NCI-H128 (cell line): ENCODE measurements around the gene RFTN1.

ENCODE experiments used
- DNase-seq: peaks from one replicate; lab custom pipeline; 2025; ENCODE audit not compliant: unreplicated experiment; lab: John Stamatoyannopoulos, UW

RFTN1 gene

GRCh38 chr3:16528581-16528993 lies 15.1 kb upstream of the RFTN1 start:
- no peak for DNase-seq

- DNase-seq, result no peak
These were observed 14.6 kb upstream of the RFTN1 start for GRCh38 chr3:16528106-16528505.

DNA sequence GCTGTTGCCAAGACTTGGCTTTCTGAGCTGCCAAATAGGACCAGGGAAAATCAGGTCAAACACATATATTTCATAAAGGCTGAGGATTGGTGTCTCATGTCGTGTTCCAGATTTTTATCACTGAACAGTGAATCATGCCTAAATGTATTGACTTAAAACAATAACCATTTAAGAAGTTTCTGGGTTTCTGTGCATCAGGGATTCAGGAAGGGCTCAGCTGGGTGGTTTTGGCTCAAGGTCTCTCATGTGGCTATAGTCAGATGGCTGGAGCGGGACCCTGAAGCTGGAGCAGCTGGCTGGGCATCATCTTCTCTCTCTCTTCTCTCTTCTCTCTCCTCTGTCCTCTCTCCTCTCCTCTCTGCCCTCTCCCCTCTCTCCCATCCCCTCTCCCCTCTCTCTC lies 10.7 kb upstream of the RFTN1 start:
- DNase-seq, result no peak

GRCh38 chr3:16523778-16524177 lies 10.3 kb upstream of the RFTN1 start:
- DNase-seq, result no peak

- DNase-seq, result no peak
These were observed 9.3 kb upstream of the RFTN1 start for GRCh38 chr3:16522834-16523233.

DNA sequence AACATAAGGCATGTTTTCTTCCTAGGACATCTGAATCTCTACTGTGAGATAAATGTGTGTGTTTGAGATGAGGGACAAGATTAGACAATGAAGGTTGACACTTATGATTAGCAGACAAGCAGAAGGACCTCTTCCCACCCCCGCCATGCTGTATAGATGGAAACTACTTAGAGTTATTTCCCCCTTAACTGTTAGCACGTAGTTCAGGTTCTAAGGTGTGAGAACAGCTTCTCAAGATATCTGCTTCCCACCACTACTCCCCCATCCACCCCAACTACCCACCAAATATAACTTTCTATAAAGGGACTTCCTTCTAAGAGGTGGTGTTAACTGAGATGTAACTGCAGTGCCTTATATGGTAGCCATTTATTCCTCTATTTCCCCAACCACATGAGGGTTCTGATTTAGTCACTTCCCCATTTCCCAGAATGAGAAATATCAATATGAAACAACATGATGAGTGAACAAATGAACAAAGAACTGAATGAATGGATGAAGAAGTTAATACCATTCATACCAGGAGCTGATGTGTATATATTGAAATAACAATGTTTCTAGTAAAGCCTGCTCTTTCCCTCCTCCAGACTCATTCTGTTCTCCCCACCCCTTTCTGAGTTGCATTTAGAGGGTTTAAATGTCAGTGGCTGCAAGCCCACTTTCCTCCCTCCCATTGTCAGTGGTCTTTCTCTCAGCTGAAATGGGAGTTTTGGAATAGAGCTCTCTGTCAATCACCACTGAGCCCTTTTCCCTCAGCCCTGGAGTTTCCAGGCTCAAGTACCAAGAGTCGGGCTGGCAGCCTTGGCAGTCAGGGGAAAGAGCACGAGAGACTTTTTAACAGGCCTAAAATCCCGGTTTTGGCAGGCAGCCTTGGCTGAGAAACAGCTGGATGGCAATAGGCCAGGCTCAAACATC lies 7.7 kb upstream of the RFTN1 start:
- no peak for DNase-seq

GRCh38 chr3:16520241-16520969 lies 6.9 kb upstream of the RFTN1 start:
- DNase-seq, result no peak

DNA sequence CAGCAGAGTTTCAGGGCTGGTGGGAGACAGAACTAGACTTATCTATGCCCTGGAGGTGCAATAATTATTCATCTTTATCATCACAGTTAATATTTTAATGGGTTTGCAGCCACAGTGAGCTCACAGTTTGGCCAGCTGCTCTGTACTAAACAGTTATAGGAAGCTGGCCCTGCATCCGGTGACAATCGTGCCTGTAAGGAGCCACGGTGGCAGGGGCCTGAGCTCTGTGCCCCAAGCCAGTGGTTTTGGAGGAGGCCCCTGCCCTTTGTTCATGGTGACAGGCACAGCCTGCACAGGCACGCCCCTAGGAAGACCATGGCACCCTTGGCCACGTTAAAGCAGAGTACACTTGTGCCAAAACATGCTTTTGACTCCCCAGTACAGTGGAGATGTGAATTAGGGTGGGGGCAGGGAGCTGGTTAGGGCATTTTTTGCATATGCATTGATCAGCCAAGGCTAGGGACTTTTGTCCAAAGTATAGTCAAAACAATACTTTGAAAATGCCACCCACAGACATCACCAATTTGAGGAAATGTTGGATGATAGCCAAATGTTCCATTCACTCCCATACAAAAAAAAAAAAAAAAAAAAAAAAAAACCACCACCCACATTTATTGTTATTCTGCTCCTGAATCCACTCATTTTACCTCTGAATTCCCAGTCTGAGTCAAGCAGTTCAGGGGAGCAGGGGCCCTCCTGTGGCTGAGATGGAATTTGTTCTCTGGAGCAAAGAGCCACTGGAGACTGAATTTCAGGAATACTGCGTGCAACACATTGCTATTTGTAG lies 3.4 kb upstream of the RFTN1 start:
- no peak for DNase-seq

- no peak for DNase-seq
These were observed 2.5 kb upstream of the RFTN1 start for GRCh38 chr3:16515885-16516420.

DNA sequence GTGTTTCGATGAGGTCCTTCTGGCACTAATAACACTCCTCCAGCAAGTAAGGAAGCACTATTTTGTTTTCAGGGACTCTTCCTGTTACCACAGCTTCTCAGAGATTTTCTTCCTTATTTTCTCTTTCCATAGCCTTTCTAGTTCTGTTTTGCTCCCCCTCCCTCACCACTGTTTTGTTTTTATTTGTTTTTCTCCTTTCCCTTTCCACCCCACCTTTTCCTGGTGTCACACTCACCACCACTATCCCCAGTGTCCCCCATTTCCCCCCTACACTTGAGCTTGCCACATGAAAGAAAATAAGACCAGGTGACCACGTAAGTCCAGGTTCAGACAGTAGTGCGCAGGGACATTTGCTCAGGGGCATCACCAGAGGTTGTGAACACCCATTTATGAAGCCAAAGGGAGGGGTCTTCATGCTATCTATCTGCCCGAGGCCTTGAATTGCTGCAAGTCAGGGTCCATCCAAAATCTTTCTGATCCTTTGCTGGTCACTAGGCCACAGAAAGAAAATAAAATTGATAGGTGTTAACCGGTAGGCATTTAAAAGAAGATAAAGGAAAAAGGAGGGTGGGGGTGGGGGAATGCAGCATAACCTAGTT lies 1.4 kb upstream of the RFTN1 start:
- no peak for DNase-seq

DNA sequence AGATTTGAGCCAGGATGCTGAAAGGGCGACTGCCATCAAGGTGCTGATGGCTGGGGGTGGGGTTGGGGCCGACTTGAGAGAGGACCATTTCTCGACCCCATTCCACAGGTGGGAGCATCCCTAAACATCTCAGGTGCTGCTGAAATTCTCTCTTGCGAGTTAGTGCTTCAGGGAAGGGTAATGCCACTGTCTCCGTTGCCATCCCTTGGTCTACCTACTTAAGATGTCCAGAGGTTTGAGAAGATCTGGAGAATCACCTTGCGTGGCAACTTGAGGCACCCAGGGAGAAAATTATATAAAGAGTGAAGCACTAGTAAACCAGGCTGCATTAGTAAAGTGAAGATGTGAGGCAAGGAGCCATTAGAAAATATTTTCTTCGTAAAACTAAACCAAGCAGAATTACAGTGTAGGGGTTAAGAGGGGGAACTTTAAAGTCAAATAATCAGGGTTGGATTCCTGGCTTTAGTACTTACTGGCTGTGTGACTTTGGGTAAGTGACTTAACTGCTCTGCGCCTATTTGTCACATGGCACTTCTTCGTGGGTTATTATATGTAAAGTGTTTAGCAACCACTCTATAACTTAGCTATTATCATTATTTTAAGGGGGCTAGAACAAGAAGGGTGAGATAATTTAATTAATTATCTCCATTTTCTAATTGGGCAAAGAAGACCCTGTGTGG lies 662 bp upstream of the RFTN1 start:
- DNase-seq, result no peak

- DNase-seq, result no peak
These were observed 911 bp downstream of the RFTN1 start for GRCh38 chr3:16512435-16513140.

DNA sequence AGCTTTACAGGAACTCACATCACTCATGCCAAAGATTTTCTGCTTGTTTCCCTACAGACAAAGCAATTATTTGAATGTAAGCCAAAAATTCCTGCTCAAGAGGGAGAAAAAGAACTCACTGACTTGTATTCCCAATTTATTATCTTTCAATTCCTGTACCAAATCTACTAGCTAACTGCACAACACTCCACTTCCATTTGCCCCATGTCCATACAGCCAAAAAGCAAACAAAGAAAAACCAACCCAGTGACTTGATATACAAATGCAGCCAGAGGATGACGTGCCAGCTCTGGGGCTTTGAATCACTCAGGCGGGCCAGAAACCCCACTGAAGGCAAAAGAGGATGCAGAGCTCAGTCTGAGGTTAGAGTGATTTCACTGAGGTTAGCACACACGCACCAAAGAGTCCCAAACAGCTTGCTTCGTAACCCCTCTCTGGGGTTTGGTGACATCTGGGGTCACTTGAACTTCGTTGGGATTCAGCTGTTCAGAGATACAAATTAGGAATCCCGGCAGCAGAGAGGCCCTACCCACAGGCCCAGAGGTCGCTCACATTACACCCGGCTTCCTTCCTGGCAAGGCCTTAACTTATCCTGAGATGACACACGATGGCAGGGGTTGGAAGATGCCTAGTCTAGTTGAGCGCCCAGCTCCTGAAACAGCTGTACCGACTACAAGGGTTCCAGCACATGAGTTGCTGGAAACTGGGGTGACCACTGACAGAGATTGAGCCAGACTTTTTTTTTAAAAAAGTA lies 1.6 kb downstream of the RFTN1 start:
- DNase-seq, result no peak

DNA sequence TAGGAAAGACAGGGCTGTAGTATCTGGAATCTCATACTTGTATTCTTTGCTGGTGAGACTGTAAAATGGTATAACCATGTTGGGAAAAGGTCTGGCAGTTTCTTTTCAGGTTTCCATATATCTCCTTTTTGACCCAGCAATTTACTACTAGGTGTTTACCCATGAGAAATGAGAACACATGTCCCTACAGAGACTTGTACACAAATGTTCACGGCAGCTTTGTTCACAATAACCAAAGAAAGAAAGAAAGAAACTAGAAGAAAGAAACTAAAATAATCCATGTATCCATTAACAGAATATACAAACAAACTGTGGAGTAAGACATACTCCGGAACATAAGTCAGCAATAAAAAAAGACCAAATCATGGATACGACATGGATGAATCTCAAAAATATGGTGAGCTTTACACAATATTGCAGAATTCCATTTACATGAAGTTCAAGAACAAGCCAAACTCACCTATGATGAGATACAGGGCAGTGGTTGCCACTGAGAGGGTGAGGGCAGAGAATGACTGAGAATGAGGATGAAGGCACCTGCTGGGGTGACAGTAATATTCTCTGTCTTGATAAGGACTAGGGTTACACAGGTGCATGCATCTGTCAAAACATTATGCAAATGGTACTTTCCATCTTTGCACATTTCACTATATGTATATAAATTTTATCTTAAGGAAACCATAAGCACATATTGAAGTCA lies 2.7 kb downstream of the RFTN1 start:
- DNase-seq, result no peak

GRCh38 chr3:16509721-16510619 lies 3.5 kb downstream of the RFTN1 start:
- no peak for DNase-seq

- no peak for DNase-seq
These were observed 4.9 kb downstream of the RFTN1 start for GRCh38 chr3:16508591-16508995.

DNA sequence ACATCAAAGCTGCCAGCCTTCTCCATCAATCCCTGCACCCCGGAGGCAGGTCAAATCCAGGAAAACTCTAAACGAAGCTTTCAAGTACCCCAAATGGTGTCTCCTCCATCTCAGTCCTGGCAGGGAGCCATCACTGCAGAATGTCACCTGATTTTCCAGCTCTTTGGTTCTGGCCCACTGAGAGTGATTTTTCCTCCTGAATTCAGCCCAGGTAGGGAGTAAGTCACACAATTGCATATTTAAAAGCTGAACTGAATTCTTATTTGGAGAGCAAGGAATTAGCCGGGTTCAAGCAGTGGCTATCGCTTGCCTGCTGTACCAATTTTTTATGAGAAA lies 5.3 kb downstream of the RFTN1 start:
- DNase-seq, result no peak
